HL-60/S4 treated with phorbol 12-myristate 13-acetate at 8.2 ng/mL for 4 days and 3 days (cell line): ENCODE results near the gene MEF2B.

Source experiments
- in situ Hi-C: fragments of 300-500 bp; cut with MboI; formaldehyde crosslinking; loops from 2 replicates; pipeline ENCODE4 v1.15.0; 2022; ENCODE audit warnings: low sequenced_read_pairs

MEF2B gene

GRCh38 chr19:19170053-19170872 is at the start of gene MEF2B:
TSS of gene MEF2B (minus strand) at chr19:19170263. CDS start at chr19:19150735, 19,528 bp downstream.
- in situ Hi-C loops: no loop called here

- in situ Hi-C loops: no loop called here
Measured at GRCh38 chr19:19218911-19219310, 48.8 kb upstream of the MEF2B start.

- in situ Hi-C loops: no loop called here
Measured at GRCh38 chr19:19217099-19217498, 47.0 kb upstream of the MEF2B start.

GRCh38 chr19:19215792-19216191 is 45.7 kb upstream of the MEF2B start:
- in situ Hi-C loops: no loop called here

GRCh38 chr19:19214892-19215291 is 44.8 kb upstream of the MEF2B start:
- in situ Hi-C loops: no loop called here

- in situ Hi-C loops: no loop called here
Measured at GRCh38 chr19:19214159-19214490, 44.1 kb upstream of the MEF2B start.

- in situ Hi-C loops: no loop called here
Measured at GRCh38 chr19:19213426-19214158, 43.5 kb upstream of the MEF2B start.

- in situ Hi-C loops: no loop called here
Measured at GRCh38 chr19:19212916-19213315, 42.9 kb upstream of the MEF2B start.

- in situ Hi-C loops: no loop called here
Measured at GRCh38 chr19:19211499-19212420, 41.7 kb upstream of the MEF2B start, which contains the start of gene NCAN. TSS of gene NCAN (plus strand) at chr19:19211958. CDS start at chr19:19216954, 4,996 bp downstream.

- in situ Hi-C loops: no loop called here
Measured at GRCh38 chr19:19209372-19209771, 39.3 kb upstream of the MEF2B start.

- in situ Hi-C loops: no loop called here
Measured at GRCh38 chr19:19207637-19208572, 37.8 kb upstream of the MEF2B start.

GRCh38 chr19:19206938-19207337 is 36.9 kb upstream of the MEF2B start:
- in situ Hi-C loops: no loop called here

GRCh38 chr19:19205416-19206410 is 35.6 kb upstream of the MEF2B start:
- in situ Hi-C loops: no loop called here

- in situ Hi-C loops: no loop called here
Measured at GRCh38 chr19:19204181-19204580, 34.1 kb upstream of the MEF2B start.

GRCh38 chr19:19203012-19203856 is 33.2 kb upstream of the MEF2B start, which contains the start of gene NR2C2AP:
TSS of gene NR2C2AP (minus strand) at chr19:19203414. CDS start at chr19:19203060, 354 bp downstream.
- in situ Hi-C loops: no loop called here

GRCh38 chr19:19202707-19203011 is 32.6 kb upstream of the MEF2B start:
- in situ Hi-C loops: no loop called here

- in situ Hi-C loops: no loop called here
Measured at GRCh38 chr19:19201697-19202630, 31.9 kb upstream of the MEF2B start.
